NCI-H2227 (cell line): ENCODE results near the gene KIT.

Experiments
- DNase-seq: peaks from one replicate; lab custom pipeline; 2025; ENCODE audit not compliant: unreplicated experiment; lab: John Stamatoyannopoulos, UW

The KIT gene

DNA sequence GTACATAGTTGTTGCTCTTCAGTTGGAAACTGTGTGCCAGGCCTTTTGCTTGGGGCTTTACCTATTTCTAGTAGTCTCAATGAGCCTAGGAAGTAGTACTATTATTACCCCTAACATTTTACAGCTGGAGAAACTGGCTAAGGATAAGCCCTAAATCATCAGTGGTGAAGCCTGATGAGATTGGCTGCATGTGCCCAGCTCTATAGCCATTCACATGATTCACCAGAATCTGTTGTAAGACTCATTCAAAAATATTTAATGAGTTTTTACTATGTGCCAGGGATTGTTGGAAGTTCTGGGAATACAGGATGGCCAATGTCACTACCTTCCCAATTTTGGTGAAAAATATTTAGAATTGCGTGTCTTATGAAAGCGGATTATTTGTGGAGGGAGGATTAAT lies 2.8 kb downstream of the KIT start:
- DNase-seq, result no peak

DNA sequence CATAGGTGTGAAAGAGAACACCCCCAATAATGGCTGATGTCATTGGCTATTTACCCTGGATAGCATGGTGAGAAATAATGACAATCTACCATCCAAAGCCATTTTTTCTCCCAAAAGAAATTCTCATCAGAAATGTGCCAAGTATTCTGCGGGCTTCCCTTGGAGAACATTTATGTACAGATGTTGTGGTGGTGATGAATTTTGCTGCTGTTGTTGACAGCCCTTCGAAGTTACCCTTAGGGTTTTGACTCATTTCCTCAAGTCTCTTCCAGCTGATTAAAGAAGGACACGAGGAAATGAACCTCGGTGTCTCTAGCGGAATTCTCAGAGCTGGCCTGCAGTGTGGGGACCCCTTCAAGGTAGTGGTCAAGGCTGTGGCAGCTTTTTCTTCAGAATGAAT lies 3.4 kb downstream of the KIT start:
- DNase-seq, result no peak

DNA sequence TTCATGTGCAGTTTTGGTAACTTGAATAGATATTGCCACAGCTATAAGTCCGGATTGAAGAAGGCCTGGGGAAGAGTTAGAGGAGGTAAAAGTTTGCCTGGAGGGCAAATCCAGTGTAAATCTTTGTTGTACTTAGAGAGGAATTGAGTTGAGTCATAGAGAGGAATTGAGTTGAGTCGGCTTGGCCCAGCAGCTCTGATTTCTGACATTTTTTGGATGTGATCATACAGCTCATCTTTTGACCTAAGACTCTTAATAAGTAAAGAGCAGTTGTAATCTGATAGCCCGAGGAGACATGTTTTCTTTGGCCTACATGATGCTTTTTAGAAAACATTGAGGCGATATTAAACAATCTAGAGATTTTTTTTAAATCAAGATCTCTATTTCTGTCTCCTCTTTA lies 3.9 kb downstream of the KIT start:
- DNase-seq, result no peak

DNA sequence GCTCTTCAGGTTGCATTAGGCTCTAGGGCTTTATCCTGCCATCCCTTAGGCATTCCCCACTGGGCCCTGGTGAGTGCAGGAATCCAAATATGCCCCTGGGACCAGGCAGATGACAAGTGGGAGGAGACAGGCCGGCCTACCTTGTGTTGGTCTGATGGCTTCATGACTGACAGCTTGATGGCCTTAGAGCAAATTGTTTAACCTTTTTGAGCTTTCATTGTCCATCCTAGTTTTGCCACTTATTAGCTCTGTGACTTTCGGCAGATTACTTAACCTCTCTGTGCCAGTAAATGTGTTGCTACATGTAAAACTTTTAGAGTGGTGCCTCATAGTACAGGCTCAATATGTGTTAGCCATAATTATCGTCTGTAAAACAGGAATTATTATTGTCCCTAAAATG lies 4.4 kb downstream of the KIT start:
- DNase-seq, result no peak

DNA sequence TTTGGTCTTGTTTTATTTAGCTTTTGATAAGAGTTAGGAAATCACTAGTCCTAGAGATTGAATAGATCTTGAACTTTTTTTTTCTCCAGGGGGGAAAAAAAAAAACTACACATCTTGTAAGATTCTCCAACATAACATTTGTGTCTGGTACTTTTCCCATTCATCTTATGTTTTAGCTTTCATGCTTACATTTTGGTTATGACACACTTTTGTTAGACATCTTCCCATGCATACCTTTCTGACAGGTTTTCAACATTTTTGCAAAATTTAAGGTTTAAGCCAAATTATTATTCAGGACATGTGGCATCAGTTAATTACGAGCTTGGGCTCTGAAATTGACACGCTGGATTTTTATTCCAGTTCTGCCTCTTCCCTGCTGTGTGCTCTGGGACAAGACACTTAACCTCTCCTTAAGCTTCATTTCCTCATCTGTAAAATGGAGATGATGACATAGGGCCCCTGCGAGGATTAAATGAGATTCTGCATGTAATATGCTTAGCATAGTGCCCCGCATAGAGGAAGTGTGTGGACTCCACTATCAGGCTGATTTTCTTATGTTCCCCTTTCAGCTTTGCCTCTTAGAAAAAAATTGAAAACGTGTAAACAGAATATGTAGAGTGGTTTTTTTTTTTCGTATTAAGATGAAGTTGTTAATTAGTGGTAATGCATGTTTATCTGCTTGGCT lies 5.3 kb downstream of the KIT start:
- no peak for DNase-seq

DNA sequence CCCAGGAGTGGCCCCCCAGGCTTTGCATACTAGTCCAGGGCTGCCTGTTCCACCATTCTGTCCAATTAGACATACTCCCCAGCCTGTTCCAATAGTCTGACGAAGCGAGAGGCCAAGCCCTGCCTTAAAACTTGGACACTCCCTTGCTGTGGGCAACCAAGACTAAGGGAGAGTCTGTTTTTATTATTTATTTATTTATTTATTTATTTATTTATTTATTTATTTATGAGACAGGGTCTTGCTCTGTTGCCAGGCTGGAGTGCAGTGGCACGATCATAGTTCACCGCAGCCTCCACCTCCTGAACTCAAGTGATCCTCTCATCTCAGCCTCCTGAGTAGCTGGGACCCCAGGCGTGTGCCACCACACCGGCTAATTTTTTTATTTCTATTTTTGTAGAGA lies 6.6 kb downstream of the KIT start:
- no peak for DNase-seq

DNA sequence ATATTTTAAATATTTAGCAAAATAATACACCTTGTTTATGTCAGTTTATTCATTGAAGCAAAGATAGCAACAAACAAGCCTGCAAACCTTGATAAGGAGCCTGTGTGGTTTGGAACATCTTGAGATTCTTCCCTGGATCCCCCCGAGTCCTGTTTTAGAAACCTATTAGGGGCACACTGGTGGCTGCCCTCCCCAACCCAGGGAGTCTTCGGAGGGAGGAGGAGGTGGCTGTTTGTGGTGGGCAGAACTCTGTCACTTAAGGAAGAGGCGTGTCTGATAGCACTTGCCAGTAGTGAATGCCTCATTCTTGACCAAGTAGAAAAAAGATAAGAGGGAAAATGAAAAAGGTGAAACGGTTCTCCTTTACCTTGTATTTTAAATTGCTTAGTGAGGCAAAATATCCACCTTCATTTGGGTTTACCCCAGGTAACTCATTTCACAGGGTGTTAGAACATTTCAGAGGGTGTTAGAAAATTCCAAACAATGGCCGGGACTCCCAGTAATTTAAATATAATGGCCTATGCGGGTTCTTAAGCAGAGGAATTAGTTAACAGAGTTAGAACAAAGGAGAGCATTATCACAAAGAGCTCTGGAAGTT lies 10.4 kb downstream of the KIT start:
- DNase-seq, result no peak

DNA sequence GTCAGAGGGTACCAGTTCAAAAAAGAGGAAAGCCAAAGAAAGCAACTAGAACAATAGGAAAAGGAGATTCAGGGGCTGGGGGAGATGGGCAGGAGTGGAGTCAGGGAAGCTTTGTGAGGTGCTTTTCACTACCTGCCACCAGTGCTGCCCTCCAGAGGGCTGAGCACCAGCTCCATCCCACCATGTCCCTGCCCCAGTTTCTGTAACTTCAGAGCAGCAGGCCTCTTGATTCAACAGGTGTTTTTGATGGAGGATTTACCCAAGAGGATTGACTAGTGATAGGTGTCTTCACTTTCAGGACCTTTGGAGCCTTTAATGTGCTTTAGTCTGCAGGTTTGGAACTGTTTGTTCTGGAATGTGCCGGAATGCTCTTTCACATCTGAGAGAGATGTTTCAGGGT lies 12.1 kb downstream of the KIT start:
- DNase-seq, result no peak

DNA sequence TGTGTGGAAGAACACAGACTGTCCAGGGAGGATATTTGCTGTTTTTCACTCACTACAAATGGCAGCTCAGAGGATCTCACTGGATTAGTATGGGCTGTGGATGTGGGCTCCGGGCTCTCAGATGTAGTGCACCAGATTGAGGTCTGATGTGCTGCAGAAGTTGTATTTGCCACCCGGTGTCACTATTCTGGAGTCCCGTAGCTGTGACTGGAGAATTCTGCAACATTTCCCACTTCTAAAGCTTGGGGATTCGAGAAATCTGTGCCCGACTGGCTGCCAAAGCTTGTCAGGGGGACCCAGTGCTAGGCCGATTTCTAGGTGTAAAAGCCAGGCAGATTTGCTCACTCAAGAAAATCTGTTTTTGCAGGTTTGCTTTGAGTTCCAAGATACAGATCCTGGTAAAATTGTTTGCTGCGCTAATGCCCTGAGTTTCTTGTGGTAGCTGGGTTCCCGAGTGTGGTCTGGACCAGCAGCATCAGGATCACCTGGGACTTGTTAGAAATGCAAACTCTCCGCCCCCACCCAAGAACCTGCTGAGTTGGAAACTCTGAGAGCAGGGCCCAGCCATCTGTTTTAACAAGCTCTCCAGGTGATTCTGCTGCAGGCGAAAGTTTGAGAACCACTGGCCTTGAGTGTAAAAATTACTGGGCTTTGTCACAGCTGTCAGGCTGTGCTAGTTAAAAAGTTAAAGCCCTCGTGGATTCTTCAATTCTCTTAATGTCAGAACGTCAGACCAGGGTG lies 18.1 kb downstream of the KIT start:
- DNase-seq, result no peak

DNA sequence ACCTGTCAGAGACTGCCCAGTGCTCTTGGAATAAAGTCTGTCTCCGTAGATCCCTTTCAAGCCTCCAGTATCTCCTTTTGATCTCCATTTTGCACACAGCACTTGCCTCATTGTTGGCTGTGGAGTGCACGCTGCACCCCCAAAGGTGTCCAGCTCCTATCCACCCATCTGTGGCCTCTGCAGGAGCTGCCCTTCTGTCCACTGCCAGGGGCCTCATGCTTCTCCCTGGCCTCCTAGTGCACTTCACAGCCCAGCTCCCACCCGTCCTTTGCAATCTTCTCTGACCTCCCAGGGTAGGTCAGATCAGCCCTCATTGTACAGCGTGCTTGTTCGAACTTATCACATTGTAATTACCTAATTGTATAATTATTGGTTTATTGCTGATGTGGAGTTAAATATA lies 18.9 kb downstream of the KIT start:
- DNase-seq, result no peak

DNA sequence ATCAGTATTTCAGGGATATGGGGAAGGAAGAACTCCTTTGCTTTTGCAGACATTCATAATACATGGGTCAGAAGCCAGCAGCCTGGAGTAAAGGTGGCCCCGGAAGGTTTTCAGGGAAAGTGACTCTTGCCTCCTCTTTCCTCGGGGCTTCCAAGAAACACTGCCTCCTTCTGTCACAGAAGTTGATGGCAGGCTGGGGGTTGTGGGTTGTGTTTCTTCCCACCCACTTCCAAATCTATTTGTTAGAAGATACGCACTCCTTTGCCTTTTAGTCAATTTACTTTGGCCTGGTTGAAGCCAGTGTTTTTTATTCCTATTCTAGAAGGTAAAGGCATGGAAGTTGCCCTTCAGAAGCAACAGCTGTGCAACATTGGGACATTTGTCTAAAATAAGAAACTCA lies 19.7 kb downstream of the KIT start:
- DNase-seq, result no peak

DNA sequence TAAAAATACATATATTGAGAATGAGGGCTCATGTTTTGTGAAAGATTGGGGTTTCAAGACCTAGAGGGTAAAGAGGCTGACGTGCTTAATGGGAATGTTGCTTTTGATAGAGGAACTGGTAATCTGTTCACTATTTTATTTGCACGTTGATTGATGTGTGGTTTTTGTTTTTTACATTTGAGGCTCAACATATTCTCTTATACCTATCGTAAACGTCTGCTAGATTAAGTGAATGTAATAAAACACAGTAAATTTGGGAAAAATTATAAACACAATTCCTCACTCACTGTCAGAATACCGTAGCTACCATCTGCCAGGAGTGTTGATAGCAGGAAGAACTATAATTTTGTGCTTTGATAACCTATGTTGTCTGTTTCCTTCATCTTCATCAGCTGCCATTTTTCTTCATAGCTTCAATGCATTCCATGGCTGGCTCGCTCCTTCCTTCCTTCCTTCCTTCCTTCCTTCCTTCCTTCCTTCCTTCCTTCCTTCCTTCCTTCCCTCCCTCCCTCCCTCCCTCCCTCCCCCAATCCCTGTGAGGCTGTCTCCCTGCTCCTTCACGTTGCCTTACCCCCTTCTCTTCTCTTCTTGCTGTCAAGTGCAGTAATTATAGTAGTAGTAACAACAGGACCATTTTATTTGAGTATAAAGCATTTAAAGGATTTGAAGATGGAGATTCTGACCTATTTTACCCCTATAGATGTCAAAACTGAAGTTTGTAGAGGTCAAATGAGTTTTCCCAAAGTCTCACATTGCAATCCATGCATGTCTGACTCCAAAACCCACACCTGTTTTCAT lies 20.3 kb downstream of the KIT start:
- no peak for DNase-seq

DNA sequence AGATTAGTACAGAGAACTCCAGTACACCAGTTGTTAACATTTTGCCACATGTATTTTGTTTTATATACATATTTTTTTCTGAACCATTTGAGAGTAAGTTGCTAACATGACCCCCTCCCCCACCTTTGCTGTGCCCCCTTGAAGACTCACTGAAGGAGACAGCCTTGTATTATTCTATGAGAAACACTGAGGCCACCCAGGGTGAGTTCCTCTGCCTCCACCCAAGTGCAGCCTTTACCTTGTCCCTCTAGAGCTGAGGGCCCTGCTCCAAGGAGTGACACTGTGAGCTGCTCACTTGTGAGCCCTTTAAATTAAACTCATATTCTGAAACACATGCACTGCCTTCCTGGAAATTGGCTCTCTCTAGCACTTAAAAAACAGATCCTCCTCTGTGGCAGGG lies 21.1 kb downstream of the KIT start:
- no peak for DNase-seq

DNA sequence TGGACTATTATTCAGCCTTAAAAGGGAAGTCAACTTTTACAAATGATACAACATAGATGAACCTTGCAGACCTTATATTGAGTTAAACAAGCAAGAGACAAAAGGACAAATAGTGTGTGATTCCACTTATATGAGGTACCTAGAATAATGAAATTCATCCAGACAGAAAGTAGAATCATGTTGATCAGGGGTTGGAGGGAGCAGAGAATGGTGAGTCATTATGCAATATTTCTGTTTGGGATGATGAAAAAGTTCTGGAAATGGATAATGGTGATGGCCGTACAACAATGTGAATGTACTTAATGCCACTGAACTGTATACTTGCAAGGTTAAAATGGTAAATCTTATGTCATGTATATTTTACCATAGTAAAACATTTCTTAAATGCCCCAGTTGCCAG lies 22.1 kb downstream of the KIT start:
- DNase-seq, result no peak

DNA sequence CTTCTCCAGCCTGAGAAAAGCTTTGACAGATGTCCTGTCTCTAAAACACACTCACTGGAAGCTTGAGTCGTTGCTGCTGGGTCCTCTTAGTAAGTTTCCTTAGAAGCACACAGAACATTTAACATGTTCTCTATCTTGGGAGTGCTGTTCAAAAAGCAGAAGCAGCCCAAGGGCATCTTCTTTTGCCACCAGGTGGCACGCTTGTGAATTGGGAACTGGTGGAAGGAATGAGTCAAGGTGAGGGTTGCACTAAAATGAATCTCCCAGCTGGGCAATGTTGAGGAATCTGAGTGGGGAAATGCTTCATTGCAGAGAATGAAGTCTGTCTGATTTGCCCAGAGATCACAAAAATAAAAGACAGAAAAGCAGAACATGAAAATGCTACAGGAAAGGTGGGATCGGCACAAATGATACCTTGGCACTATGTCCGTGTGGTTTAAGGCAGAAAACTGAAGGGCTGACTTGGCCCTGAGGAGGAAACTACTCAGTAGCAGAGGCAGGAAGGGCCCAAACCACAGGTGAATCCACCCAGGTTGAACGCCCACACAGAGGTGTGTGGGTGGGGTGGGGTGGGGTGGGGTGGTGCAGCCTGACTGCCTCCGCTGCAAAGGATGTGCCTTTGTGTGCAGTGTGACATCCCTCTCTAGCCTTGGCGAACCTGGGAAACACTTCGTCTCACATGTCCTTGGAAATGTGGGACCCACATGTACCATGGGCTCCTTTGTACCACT lies 26.0 kb downstream of the KIT start:
- DNase-seq, result no peak

DNA sequence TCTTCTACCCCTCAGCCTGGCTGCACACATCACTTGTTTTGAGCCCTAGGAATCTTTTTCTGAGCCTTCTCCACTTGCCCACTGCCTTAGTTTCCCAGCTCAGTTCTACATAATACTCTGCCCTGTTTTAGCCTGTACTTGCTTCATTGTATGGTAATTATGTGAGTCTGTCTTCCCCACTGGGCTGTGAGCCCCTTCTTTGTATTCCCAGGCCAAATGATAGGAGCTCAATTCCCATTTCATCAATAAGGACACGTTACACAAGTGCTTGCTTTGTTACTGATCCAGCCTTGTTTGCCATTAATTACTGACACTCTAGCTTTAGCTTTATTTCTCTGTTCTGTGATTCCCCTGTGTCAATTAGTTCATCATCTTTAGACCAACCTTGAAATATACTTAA lies 28.1 kb downstream of the KIT start:
- DNase-seq, result no peak

DNA sequence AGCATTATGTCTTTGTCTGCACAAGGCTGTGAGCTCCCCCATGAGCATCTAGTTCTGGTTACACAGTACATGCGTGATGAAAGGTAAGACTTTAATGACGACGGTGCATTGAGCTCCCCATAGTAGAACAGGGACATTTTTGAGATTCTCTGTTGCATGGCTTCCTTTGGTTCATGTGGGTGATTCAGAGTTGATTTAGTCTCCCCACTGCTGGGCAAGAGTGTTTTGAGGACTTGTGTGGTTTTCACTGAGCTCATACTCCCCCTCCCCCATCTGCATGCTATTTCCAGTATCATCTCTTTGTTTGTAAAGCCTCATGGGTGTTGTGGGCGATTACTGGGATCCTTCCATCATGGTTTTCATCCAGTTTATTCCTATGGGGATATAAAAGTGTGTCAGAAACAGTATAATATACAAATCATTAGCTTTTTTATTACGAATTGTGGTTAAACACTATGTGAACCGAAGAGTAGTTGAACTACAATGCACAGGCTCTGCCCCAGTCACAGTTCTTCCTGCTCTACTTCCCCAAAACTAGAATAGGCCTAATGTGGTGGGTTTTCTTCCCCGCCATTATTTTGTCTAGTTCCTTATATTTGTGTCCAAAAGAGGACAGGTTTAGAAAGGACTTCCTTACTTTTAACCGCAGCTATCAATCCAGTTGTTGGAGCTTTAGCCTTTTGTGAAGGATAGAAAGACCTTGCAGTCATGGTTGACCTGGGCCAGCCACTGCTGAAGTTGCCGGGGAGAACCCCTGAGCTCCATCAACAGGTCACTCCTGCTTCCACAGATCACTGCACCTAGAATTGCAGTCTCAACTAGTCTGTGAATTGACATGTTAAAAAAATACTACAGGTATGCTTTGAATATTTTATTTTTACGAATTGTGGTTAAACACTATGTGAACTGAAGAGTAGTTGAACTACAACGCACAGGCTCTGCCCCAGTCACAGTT lies 30.4 kb downstream of the KIT start:
- no peak for DNase-seq

DNA sequence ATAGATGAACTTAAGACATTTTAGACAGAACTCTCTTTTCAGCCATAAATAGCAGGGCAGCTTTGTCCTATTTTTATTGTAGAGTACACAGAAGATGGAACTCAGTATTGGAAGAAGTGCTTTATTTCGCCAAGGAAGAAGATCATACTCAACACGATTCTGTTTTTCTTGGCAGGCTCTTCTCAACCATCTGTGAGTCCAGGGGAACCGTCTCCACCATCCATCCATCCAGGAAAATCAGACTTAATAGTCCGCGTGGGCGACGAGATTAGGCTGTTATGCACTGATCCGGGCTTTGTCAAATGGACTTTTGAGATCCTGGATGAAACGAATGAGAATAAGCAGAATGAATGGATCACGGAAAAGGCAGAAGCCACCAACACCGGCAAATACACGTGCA lies 37.6 kb downstream of the KIT start:
- DNase-seq, result no peak

DNA sequence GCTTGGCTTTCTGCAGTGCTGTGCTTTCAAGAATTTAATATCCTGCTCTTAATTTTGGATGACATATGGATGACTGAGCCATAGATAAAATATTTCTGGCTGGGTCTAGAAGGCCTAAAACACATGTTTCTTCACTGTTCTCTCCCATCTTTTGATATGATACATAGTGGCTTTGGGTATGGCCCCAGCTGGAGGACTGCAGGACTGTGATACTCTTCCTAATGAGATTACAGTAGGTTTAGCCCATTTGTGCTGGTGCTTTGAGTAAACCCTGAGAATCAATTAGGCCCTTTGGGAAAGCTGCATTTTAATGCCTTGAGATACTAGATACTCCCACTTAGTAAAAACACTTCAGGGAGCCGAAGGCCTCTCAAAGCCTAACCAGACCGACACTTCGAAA lies 38.0 kb downstream of the KIT start:
- no peak for DNase-seq

DNA sequence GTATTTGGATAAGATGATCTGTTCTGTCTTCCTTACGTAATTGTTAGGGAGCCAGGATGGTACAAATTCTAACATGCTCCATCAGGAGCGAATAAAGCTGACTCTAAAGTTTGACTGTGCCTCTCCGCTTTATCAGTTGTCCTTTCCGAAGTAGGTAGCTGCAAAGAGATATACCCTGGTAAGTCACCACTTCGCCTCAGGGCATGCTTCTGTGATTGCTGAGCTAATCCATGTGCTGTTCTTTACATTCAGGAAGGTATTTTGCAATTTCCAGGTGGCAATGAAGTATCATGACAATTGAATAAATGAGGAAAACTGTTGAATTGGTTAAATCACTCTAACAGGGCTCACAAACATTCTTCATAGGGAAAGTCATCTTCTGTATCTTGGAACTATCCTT lies 38.9 kb downstream of the KIT start:
- no peak for DNase-seq
